Upper lobe of left lung (tissue), 4 donors: Measurements from ENCODE around the gene CNN2.

Source experiments
- EP300 ChIP-seq, 4 donors: sonication (generic); formaldehyde crosslinking; IDR thresholded peaks; one replicate each; pipeline ENCODE4 v1.5.1; 2017; ENCODE audit warnings: antibody characterized with exemption in 4 of 4, control low read depth in 2 of 4
- TF ChIP-seq, protein P1 (sequence below), 6 experiments: fragments of 450-650 bp in 4 of 6; fragments of 200-600 bp in 2 of 6; sonication (generic) in 2 of 6; IDR thresholded peaks; one replicate each; pipeline ENCODE4 v1.5.1; 2016 to 2019; ENCODE audit warnings: antibody characterized with exemption in 6 of 6

- no peak for TF ChIP-seq EP300 (IDR thresholded peaks at IDR 0.05)
- TF ChIP-seq, protein P1, sequence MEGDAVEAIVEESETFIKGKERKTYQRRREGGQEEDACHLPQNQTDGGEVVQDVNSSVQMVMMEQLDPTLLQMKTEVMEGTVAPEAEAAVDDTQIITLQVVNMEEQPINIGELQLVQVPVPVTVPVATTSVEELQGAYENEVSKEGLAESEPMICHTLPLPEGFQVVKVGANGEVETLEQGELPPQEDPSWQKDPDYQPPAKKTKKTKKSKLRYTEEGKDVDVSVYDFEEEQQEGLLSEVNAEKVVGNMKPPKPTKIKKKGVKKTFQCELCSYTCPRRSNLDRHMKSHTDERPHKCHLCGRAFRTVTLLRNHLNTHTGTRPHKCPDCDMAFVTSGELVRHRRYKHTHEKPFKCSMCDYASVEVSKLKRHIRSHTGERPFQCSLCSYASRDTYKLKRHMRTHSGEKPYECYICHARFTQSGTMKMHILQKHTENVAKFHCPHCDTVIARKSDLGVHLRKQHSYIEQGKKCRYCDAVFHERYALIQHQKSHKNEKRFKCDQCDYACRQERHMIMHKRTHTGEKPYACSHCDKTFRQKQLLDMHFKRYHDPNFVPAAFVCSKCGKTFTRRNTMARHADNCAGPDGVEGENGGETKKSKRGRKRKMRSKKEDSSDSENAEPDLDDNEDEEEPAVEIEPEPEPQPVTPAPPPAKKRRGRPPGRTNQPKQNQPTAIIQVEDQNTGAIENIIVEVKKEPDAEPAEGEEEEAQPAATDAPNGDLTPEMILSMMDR (IDR thresholded peaks at IDR 0.05) = no peak
Measured at GRCh38 chr19:1046836-1047695, 20.7 kb downstream of the CNN2 start.
